GM12875 (cell line): ENCODE measurements around the gene SPART.

Experiments used
- H3K4me3 ChIP-seq: one replicate; pipeline ENCODE4 v1.5.1; 2011; ENCODE audit warnings: low read depth, low read length, control low read depth
- CTCF ChIP-seq: IDR thresholded peaks from 2 replicates; pipeline ENCODE4 v1.5.1; 2011; ENCODE audit warnings: low read depth, mild to moderate bottlenecking, control low read depth, inconsistent platforms, low read length, moderate library complexity, borderline replicate concordance; ENCODE audit not compliant: insufficient read depth

SPART gene

GRCh38 chr13:36360903-36361302, 14.7 kb upstream of the SPART start:
- no peak for TF ChIP-seq CTCF

GRCh38 chr13:36359301-36359950, 13.2 kb upstream of the SPART start:
- H3K4me3 ChIP-seq = no peak overlapping the region
- TF ChIP-seq CTCF = no peak

More at GRCh38 chr13:36360903-36361302, 14.7 kb upstream of the SPART start:
- H3K4me3 ChIP-seq = no peak overlapping the region

- H3K4me3 ChIP-seq = no peak overlapping the region
Observed at GRCh38 chr13:36358175-36358718, 12.1 kb upstream of the SPART start.

GRCh38 chr13:36357692-36358091, 11.5 kb upstream of the SPART start:
- no peak for TF ChIP-seq CTCF
- H3K4me3 ChIP-seq = no peak overlapping the region

More at GRCh38 chr13:36358175-36358718, 12.1 kb upstream of the SPART start:
- no peak for TF ChIP-seq CTCF

GRCh38 chr13:36357231-36357630, 11.0 kb upstream of the SPART start:
- no peak overlapping the region for H3K4me3 ChIP-seq
- no peak for TF ChIP-seq CTCF

- no peak overlapping the region for H3K4me3 ChIP-seq
- TF ChIP-seq CTCF = no peak
Observed at GRCh38 chr13:36356058-36356457, 9.9 kb upstream of the SPART start.

GRCh38 chr13:36355632-36356031, 9.4 kb upstream of the SPART start:
- H3K4me3 ChIP-seq = no peak overlapping the region
- no peak for TF ChIP-seq CTCF
